ENCODE data around the gene FOSL2. TPM values are rescaled to one million over a fixed set of nuclear protein-coding genes. Genes with fewer than 3 reads are reported as not detected.
"Not testable (repeated sequence)": the region's sequence is repeated elsewhere in the genome, so short reads cannot be mapped to it uniquely, and the experiment has no call there.

FOSL2 gene
- total RNA-seq, 1 donor from 2014 or later = 166 TPM

DNA sequence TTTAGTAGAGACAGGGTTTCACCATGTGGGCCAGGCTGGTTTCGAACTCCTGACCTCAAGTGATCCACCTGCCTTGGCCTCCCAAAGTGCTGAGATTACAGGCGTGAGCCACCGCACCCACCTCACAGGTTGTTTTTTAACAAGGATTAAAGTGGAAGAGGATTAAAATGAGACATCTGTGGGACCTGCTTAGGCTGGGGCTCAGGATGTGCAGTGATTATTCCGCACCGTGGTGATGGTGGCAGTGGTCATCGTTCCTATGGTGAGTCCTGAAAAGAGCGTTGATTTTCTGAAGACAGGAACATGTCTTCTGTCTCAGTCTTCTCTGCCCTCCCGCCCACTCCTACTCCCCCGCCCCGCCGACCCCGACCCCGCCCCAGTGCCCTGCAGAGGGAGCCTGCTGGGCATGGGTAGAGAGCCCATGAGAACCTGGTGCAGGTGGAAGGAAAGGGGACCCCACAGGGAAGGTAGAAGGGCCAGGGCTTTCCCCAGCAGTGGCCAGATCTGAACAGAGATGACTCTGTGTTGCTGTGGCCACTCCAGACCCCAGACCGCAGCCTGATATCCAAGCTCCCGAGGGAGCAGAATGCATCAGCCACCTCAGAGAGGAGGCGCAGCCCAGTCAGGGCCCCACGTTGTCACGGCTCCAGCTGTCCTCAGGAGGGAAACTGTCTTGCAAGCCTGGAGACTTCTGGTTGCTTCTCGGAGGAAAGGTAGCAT lies 34.5 kb upstream of the FOSL2 start:
- ATAC-seq = no peak

DNA sequence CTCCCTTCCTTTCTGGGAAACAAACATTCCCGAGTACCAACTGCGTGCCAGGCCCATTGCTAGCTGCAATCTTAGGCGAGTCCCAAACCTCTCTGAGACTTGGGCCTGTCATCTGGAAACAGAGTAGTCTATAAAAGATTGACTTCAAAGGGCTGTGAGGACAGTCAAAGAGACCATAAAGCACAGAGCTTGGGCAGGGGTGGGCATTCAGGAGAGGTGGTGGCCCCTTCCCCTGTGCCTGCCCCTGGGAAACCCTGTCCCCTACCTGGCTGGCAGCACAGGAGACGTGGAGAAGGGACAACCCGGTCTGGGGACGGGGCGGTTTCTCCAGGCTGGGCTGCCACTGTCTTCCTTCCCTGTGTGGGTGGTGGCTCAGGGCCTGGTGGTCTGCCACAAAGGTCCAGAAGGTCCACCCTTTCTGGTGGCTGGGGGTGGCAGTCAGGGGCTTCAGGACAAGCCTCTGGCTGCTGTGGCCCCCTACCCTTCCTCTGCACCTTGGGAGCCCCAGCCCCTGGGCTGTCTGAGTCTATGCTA lies 33.9 kb upstream of the FOSL2 start:
- ATAC-seq = no peak

DNA sequence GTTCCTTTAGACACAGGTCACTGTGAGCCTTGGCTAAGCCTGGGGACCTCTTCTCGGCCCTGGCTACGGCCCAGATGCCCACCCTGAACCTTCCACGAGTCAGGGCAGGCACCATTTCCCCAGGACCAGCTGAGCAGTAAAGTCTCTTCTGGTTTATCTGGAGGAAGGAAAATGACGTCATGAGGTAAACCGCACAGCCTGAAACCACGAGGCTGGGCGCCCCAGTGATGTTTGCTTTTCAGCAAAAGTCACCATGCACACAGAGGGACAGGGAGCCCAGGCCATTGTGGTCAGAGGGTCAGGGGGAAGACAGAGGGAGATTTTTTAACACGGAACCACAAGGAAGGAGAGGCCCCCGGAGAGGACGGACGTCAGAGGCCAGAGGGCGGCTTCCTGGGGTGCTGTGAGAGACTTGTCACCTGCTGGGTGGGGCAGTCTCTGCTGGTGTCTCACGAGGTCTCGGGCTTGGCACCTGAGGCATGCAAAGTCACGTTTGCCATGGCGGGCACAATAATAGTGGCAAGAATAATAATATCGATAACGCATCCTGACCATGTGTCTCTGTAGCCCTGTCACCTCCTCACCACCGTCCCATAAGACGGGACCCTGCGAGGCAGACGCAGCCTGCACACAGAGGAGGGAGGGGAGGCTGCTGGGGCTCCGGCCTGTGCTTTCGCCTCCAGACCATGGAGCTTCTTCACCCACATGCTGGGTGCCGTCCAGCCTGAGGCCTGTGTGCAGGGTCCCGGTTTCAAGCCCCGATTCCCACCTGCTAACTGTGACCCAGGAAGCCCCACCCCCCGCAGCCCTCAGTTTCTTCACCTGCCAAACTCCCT lies 33.2 kb upstream of the FOSL2 start:
- peak; percentile 5 for ATAC-seq

DNA sequence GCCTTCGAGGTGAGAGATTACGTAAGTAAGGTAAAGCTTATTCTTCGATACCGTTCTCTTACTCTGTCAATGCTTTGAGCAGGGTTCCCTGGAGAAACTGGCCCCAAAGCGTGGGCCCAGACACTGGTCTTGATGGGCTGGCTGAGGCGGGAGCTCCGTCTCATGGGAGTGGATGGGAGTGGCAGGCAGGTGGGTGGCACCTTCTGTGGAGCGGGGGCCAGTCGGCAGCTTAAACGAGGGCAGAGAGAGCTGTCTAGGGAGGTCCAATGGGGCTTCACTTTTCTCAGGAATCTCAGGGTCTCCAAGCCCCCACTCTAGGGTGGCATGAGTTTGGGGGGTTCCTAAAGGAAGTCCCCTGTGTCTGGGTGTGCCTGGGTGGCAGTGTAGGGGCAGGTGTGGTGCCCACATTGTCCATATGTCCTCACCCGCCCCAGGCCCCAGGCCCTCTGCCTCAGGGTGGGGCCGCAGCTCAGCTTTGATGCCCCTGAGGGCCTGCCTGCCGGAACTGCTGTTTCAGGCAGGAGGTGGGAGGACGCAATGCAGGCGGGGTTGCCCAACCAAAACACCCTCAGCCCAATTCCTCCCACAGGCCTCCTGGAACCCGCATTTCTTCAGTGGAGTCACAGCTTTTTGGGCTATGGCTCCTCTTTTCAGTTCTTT lies 32.5 kb upstream of the FOSL2 start:
- no peak for ATAC-seq

DNA sequence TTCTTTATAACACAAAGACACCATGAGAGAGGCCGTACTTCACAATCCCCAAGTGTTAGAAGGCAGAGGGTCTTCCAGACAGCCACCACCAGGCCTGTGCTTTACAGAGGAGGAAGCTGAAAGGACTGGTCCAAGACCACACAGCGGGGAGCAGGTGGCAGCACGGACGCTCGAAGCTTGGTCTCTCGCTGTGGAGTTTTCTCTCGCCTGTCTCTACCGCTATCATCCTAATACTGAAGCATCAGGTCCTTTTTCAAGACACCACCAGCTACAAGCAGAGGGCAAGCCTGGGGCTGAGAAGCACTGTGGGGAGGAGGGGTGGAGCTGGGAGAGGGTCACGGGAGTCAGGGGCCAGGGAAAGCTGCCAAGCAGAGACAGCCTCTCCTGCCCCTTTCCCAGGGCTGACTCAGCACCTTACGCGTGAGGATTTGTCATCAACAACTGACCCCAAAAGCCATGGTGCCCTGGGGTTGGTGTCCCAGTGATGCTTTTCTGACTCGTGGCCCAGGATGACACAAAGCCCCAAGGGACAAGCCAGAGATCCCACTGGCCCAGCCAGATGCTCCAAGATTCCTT lies 31.9 kb upstream of the FOSL2 start:
- ATAC-seq = no peak

DNA sequence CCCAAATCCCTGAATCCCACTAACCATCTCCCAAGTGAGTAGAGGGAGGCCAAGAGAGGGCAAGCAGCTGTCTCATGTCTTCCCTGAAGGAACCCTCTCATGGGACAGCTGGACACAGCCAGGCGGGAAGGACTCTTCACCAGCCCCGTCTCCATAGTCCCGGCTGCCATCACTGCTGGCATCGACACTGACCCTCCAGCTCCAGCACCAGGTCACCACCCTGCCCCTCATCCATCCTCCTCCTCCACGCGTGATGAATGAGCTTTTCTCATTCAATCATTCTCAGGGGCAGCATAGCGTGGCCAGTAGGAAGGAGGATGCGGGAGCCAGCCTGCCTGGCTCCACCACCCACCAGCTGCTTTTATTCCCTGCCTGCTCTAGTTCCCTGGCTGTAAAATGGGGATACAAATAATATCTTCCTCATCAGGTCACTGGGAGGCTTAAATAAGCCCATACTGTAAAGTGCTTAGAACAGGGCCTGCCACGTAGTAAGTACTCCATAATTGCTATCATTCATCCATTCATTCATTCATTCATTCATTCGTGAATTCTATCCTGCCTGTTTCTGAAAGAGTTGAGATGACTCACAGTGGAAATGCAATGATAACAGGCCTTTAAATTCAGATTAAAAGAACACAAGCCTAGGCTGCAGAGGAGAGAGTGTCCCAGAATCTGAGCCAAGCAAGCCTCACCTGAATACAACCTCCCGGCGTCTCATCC lies 30.5 kb upstream of the FOSL2 start:
- ATAC-seq = no peak

DNA sequence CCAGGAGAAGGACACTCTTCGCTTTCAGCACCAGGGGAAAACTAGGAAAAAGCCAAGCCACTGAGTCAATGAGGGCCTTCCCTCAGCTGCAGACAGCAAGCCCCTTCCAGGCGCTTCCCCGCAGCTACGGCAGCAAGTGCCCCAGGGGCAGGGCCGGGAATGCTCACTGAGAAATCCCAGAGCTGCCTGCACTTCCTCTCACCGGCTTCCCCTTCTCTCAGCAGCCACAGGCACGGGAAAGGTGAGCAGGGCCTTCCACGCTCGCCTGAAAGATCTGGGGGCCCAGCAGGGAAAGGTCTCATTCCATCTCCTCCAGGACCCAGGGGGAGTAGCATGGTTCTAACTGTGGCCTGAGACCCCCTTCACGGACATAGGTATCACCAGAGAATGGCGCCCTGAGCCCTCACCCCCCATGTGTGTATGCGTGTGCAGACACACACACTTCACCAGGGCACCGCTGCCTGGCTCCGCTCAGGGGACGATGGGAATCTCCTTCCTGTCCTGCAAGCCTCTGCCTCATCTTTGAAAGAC lies 29.6 kb upstream of the FOSL2 start:
- ATAC-seq = no peak

DNA sequence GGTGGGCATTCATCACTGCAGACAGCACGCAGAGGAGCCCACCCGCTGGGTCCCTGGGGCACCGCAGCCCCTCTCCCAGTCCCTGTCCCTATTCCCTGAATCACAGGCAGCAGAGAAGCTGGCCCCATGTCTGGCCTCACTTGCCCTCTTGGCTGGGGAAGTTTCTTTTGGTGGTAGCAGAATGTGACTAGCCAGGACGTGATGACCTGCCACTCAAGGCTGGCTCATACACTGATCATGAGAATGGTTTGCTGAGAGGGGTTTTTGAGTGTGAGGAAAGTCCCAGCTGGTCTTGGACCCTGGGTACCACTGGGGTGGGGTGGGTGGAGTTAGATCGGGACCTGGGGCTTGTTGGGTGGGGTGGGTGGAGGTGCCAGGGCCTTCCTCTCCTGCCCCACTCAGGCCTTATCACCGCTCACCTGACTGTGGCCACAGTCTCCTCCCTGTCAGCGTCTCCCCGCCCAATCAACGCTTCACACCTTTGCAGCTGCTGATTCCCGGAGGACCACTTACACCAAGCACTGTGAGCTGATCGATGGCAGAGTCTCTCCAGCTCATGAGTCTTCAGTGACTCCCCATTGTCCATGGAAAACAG lies 28.9 kb upstream of the FOSL2 start:
- ATAC-seq = no peak

DNA sequence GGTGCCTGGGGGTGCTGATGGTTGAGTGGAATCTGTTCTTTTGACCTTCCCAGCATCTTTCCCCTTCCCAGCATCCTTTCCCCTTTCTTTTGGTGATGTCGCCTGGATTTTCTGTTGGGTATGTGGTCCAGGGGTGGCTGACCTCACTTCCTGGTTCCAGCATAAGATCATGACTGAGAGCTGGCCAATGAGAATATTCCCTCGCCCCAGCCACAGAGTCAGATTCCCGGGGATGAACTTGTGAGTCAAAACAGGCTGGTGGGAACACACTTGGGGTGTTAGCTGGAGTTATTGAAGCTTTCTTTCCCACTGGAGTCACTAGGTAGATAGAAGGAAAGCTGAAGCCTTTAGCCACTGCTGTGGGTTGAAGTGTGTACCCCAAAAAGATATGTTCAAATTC lies 28.0 kb upstream of the FOSL2 start:
- no peak for ATAC-seq

DNA sequence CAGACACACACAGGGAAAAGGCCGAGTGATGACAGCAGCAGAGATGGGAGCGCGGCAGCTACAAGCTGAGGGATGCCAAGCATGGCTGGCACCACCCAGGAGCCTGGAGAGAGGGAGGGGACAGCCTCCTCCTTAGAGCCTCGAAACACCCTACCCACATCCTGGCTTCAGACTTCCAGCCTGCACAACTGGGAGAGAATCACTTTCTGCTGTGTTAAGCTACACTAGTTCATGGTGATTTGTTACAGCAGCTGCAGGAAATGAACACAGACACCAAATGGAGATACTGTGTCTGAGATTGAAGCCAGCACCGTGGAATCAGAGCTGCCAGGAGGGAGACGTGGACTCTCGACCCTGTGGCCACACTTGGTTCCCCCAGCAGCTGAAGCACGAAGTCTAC lies 27.5 kb upstream of the FOSL2 start:
- no peak for ATAC-seq

DNA sequence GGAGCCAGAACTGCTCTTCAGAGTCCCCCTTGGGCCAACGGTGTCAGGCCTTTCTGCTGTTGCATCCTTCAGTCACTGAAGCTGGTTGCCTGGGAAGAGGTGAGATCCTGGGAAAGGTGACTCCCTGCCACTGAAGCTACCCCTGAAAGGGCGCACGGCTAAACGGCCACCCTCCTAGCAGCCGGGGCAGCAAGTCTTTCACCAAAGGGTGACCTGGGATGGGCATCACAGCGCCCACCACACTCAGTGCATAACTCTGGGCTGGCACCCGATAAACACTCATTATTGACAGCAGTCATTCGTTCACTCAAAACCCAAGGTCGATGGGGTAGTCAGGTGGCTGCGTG lies 26.5 kb upstream of the FOSL2 start:
- no peak for ATAC-seq

DNA sequence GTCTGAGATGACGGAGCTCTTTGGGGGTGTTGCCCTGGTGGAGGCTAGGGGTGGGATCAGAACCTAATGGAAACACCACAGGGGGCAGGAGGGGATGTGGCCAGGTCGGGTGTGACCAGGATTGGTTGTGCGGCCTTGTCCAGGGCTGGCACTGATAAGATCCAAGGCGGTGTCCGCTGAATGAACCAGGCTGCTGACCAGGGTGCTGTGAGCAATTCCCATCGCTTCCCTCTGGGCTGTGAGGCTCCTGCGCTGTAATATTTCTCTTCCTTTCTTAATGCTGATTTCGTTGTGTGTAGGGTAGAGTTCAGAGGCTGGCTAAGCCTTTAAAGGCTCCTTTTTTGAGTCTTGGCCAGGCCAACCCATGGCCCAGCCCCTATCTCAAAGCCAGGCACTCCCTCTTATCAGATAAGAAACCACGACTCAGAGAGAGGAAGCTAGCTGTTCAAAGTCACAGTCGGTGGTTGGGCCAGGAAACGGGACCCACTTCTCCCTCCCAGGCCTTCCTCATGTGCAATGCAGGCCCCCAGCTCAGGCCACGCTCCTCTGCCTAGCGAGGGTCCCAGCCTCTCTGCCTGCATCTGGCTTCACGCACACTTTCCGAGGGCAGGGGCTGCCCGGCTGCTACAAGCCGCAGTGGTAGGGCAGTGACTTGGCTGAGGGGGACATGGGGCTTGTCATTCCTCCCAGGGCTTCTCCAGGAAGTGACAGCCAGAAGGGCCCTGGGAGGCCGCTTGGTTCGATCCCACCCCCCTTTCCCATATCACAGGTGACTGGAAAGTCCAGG lies 26.0 kb upstream of the FOSL2 start:
- ATAC-seq = peak; percentile 11

DNA sequence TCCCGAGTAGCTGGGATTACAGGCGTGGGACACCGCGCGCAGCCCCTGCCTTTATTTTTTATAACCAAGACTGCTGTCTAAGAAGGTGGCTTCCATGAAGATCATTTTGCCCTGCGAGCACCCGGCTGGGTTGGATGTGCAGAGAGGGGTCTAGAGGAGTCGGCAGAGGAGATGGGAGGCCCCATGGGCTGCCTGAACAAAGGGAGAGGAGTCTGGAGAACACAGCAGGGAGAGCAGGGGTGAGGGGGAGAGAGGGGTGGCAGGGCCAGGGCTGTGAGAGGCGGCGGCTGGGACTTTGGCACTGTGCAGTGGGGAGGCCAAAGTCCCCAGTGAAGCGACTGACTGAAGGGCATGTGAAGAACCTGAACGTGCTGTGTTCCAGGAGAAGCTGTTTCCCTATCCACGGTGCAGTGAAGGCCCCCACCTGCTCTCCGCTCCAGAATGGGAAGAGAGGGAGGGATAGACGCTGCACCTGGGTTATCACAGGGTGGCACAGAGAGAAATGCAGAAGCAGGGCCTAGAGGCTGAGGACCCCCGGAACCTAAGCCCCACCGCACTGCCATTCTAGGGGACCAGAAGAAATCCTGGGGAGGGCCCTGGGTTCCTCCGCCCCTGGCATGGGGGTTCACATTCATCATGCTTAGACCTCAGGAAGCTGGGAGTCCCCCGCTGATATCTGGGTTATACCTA lies 24.8 kb upstream of the FOSL2 start:
- peak; percentile 15 for ATAC-seq

DNA sequence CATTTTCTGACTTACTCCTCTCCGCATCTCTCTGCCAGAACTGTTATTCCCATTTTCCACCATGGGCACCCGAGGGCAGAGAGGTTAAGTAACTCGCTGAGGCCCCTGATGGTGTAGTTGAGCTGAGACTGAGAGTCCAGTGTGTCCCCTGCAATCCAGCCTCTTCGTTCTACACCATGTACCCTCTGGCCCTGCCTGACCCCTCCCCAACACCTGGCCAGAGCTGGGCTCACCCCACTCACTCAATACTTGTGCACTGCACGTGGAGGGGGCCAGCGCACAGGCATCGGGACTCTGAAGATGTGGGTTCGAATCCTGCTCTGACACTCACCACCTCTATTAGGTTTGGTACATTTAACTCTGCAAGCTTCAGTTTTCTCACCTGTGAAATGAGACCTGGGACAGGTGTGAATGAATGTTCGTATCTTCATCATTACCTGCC lies 24.3 kb upstream of the FOSL2 start:
- no peak for ATAC-seq

DNA sequence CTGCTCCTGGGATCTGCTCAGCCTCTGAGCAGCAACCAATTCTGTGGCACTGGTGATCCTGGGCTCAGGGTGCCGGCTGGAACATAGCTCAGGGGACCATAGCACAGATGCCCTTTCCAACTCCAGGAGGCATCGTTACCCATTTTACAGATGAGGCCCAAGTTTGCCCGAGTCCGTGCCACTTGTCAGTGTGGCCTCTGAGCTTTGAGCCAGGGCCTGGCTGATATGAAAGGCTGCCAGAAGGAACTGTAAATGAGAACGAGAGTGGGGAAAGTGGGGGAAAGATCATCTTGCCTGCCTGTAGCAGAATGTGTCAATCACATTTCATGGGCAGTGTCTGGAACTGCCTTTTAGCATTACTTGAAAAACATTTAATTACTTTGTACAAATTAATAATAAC lies 23.3 kb upstream of the FOSL2 start:
- no peak for ATAC-seq

DNA sequence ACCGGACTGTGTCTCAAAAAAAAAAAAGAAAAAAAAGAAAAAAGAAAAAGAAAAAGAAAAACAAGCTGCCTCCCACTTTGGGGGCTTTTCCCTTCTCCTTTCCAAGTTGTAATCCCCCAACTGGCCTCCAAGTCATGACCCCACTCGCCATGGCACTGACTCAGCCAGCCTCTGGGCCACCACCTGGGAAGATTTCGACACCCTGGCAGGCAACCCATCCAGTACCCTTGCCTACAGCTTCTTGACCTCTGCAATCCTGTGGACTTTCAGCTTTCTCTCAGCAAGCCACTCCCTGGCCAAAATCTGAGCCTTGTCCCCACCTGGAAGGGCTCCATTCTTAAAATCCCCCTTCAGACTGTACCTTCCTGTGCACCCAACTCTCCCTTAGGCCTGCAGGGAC lies 22.3 kb upstream of the FOSL2 start:
- ATAC-seq = no peak

DNA sequence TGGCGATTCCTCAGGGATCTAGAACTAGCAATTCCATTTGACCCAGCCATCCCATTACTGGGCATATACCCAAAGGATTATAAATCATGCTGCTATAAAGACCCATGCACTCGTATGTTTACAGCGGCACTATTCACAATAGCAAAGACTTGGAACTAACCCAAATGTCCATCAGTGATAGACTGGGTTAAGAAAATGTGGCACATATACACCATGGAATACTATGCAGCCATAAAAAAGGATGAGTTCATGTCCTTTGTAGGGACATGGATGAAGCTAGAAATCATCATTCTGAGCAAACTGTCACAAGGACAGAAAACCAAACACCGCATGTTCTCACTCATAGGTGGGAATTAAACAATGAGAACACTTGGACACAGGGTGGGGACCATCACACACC lies 20.9 kb upstream of the FOSL2 start:
- not testable (repeated sequence) for ATAC-seq

DNA sequence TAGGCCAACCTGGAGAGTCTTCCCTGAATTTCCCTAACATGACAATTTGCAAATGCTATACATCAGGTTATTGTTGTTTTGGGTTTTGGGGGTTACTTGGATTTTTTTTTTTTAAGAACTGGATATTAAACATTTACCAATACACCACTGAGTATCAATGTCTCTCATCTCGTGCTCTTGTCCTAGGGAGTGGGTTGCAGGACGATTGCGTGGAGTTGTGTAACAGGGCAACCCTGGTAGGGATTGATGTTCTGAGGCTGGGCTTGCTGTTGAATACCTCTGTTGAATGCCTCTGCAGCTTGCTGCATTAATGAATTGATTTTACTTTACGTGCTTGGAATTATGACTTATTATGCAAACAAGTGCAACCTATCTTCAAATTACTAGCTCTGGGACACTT lies 18.8 kb upstream of the FOSL2 start:
- no peak for ATAC-seq

DNA sequence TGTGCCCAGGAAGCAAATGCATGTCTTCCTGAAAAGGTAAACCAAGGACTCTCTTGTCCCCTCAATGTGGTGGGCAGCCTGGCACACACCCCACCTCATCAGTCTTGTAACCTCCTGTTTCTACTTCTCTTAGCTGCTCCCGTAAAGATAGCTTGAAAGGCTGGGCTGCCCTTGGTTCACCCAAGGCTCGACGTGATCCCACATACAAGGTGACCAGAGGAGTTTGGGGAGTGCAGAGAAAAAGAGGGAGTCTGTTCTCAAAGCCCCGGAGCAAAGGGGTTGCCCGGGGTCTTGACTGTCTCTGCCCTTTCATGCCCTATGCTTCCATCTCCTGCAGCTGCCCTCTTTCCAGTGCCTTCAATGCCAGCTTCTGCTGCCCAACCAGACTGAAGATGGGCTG lies 18.3 kb upstream of the FOSL2 start:
- ATAC-seq = no peak

DNA sequence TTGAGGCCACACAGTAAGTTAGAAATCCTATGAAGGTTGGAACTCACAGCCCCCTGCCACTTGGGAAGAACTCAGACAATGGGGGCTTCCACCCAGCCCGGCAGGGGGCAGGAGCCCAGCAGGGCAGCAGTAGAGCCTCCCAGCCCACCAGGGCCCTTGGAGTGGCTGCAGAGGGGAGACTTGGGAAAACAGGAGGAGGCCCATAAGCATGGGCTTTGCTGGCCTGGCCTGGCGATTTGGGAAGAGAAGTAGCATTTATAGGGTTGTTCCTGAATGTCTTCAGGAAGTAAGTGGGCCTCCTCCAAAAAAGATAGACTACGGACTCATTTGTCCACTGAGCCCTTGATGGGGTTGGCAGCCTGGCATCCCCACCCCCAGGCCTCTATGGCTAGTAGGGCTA lies 17.4 kb upstream of the FOSL2 start:
- no peak for ATAC-seq

Data from esophagus mucosa (tissue), 1 donor.